ENCODE data around the gene ACSL1. TPM values are rescaled to one million over a fixed set of nuclear protein-coding genes. Genes with fewer than 3 reads are reported as not detected.

Gene ACSL1
- total and polyA plus RNA-seq, 2 experiments from 2014 or later: 15.4 to 16.8 TPM

- peaks cover 33% of the 10 kb centered on the region for H3K79me2 ChIP-seq (ENCODE audit: insufficient read depth)
- peak overlapping the region; percentile 75 for H3K4me3 ChIP-seq
- H3K27me3 ChIP-seq (replicated peaks; ENCODE audit: insufficient read depth): no peaks in the 10 kb centered on the region; the same call in 1 of the 2 replicates
- H3K4me2 ChIP-seq (ENCODE audit: unreplicated experiment): peak overlapping the region; percentile 88
- H3K4me1 ChIP-seq (ENCODE audit: insufficient read depth): no peaks in the 10 kb centered on the region
- no peaks in the 10 kb centered on the region for H4K20me1 ChIP-seq (ENCODE audit: insufficient read depth)
- no peaks in the 10 kb centered on the region for H3K9me3 ChIP-seq (ENCODE audit: low read depth)
- 84% methylated on average over 15 of the region's 15 CpGs for WGBS, 2 experiments (ENCODE audit: low coverage in 1 of 2, low lambda C conversion rate in 2 of 2, missing lambda C conversion rate in 2 of 2)
- H3F3A ChIP-seq (ENCODE audit: insufficient read depth): no peaks in the 10 kb centered on the region
- DNase-seq: no peak
- H3K36me3 ChIP-seq (ENCODE audit: low read depth): no peaks in the 10 kb centered on the region
- H3K9ac ChIP-seq: no peak overlapping the region; the same call in 1 of the 2 replicates
- in situ Hi-C loops (cut with MboI): no loop called here
- H3K9me2 ChIP-seq (ENCODE audit: insufficient read depth): no peaks in the 10 kb centered on the region
- H2AFZ ChIP-seq: peak overlapping the region; percentile 89
- no peak overlapping the region for H3K27ac ChIP-seq
- TF ChIP-seq EZH2phosphoT487 (IDR thresholded peaks at IDR 0.05; ENCODE audit: insufficient read depth, low read depth): no peak
- no peak for TF ChIP-seq EZH2 (IDR thresholded peaks at IDR 0.05; ENCODE audit: insufficient read depth, poor library complexity, severe bottlenecking)
Measured at GRCh38 chr4:184826691-184827270, 1.0 kb upstream of the ACSL1 start.

- no peaks in the 10 kb centered on the region for H3K4me1 ChIP-seq (ENCODE audit: insufficient read depth)
- no peaks in the 10 kb centered on the region for H3K36me3 ChIP-seq (ENCODE audit: low read depth)
- in situ Hi-C loops (cut with MboI): no loop called here
- H3K4me2 ChIP-seq (ENCODE audit: unreplicated experiment): peak overlapping the region; percentile 83
- no peak for TF ChIP-seq EZH2 (IDR thresholded peaks at IDR 0.05; ENCODE audit: insufficient read depth, poor library complexity, severe bottlenecking)
- H3K27me3 ChIP-seq (replicated peaks; ENCODE audit: insufficient read depth): no peaks in the 10 kb centered on the region; the same call in 1 of the 2 replicates
- H3K27ac ChIP-seq: peak overlapping the region; percentile 36; the same call in 1 of the 2 replicates
- no peaks in the 10 kb centered on the region for H4K20me1 ChIP-seq (ENCODE audit: insufficient read depth)
- no peaks in the 10 kb centered on the region for H3F3A ChIP-seq (ENCODE audit: insufficient read depth)
- H3K9me2 ChIP-seq (ENCODE audit: insufficient read depth): no peaks in the 10 kb centered on the region
- peak overlapping the region; percentile 72 for H2AFZ ChIP-seq
- peak overlapping the region; percentile 77 for H3K4me3 ChIP-seq
- peak overlapping the region; percentile 80 for H3K9ac ChIP-seq
- 1 to 2% methylated on average over 61 to 79 of the region's 92 CpGs for WGBS, 2 experiments (ENCODE audit: low coverage in 1 of 2, low lambda C conversion rate in 2 of 2, missing lambda C conversion rate in 2 of 2)
- no peaks in the 10 kb centered on the region for H3K9me3 ChIP-seq (ENCODE audit: low read depth)
- peak; percentile 74 for DNase-seq
- peaks cover 48% of the 10 kb centered on the region for H3K79me2 ChIP-seq (ENCODE audit: insufficient read depth)
Measured at GRCh38 chr4:184825141-184825895, 450 bp downstream of the ACSL1 start.

DNA sequence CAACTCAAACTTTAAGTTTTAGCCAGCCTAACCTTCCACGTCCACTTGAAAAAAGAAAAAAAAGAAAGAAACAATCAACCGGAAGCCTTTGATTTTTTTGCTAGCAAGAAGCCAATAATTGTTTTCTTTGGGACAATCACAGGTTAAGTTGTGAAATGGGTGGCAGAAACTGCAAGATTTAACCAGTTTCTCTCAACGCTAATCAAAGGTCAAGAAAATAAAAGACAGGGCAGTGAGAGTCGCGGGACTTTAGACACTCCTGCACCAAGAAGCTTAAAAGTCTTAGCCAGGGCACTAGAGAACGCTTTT, 1.0 kb downstream of the ACSL1 start:
- H3K9me2 ChIP-seq (ENCODE audit: insufficient read depth): no peaks in the 10 kb centered on the region
- H3K4me3 ChIP-seq: peak overlapping the region; percentile 77
- H3K79me2 ChIP-seq (ENCODE audit: insufficient read depth): peaks cover 53% of the 10 kb centered on the region
- peak overlapping the region; percentile 80 for H3K9ac ChIP-seq
- no peaks in the 10 kb centered on the region for H3F3A ChIP-seq (ENCODE audit: insufficient read depth)
- peak overlapping the region; percentile 72 for H2AFZ ChIP-seq
- no peak for TF ChIP-seq EZH2phosphoT487 (IDR thresholded peaks at IDR 0.05; ENCODE audit: insufficient read depth, low read depth)
- no peak for TF ChIP-seq EZH2 (IDR thresholded peaks at IDR 0.05; ENCODE audit: insufficient read depth, poor library complexity, severe bottlenecking)
- DNase-seq: no peak
- in situ Hi-C loops (cut with MboI): no loop called here
- H3K9me3 ChIP-seq (ENCODE audit: low read depth): no peaks in the 10 kb centered on the region
- no peaks in the 10 kb centered on the region for H3K36me3 ChIP-seq (ENCODE audit: low read depth)
- no peak overlapping the region for H3K27ac ChIP-seq
- no peaks in the 10 kb centered on the region; the same call in 1 of the 2 replicates for H3K27me3 ChIP-seq (replicated peaks; ENCODE audit: insufficient read depth)
- no peaks in the 10 kb centered on the region for H4K20me1 ChIP-seq (ENCODE audit: insufficient read depth)
- peak overlapping the region; percentile 83 for H3K4me2 ChIP-seq (ENCODE audit: unreplicated experiment)
- no peaks in the 10 kb centered on the region for H3K4me1 ChIP-seq (ENCODE audit: insufficient read depth)
- WGBS, 2 experiments (ENCODE audit: low coverage in 1 of 2, low lambda C conversion rate in 2 of 2, missing lambda C conversion rate in 2 of 2): 45 to 50% methylated on average over 6 of the region's 6 CpGs

- peaks cover 58% of the 10 kb centered on the region for H3K79me2 ChIP-seq (ENCODE audit: insufficient read depth)
Measured at GRCh38 chr4:184824081-184824775, 1.5 kb downstream of the ACSL1 start.

More at GRCh38 chr4:184824081-184824775, 1.5 kb downstream of the ACSL1 start:
- H3K9me2 ChIP-seq (ENCODE audit: insufficient read depth): no peaks in the 10 kb centered on the region
- H3K27ac ChIP-seq: no peak overlapping the region
- in situ Hi-C loops (cut with MboI): no loop called here
- WGBS, 2 experiments (ENCODE audit: low coverage in 1 of 2, low lambda C conversion rate in 2 of 2, missing lambda C conversion rate in 2 of 2): 92% methylated on average over 13 of the region's 13 CpGs
- H3K36me3 ChIP-seq (ENCODE audit: low read depth): no peaks in the 10 kb centered on the region
- H3F3A ChIP-seq (ENCODE audit: insufficient read depth): no peaks in the 10 kb centered on the region
- no peaks in the 10 kb centered on the region; the same call in 1 of the 2 replicates for H3K27me3 ChIP-seq (replicated peaks; ENCODE audit: insufficient read depth)
- no peak for TF ChIP-seq EZH2 (IDR thresholded peaks at IDR 0.05; ENCODE audit: insufficient read depth, poor library complexity, severe bottlenecking)
- TF ChIP-seq EZH2phosphoT487 (IDR thresholded peaks at IDR 0.05; ENCODE audit: insufficient read depth, low read depth): no peak
- DNase-seq: peak; percentile 8
- no peak overlapping the region for H3K9ac ChIP-seq
- no peaks in the 10 kb centered on the region for H3K9me3 ChIP-seq (ENCODE audit: low read depth)
- 0 out of 2 replicates have a peak overlapping the region, but pooled peaks have one; percentile 72 for H2AFZ ChIP-seq
- H3K4me3 ChIP-seq: peak overlapping the region; percentile 77; the same call in 1 of the 2 replicates
- no peaks in the 10 kb centered on the region for H3K4me1 ChIP-seq (ENCODE audit: insufficient read depth)
- no peaks in the 10 kb centered on the region for H4K20me1 ChIP-seq (ENCODE audit: insufficient read depth)
- peak overlapping the region; percentile 83 for H3K4me2 ChIP-seq (ENCODE audit: unreplicated experiment)
